Brain microvascular endothelial cell (primary cell): ENCODE results near the gene ANKHD1.

Source experiments
- DNase-seq: peaks from one replicate; pipeline ENCODE4 v3.0.0-alpha.2; 2020
- H3K27ac ChIP-seq: fragments of 250-450 bp; sonication (Bioruptor Pico); 2 replicates; pipeline ENCODE4 v1.5.1; 2020; ENCODE audit warnings: mild to moderate bottlenecking, moderate library complexity
- H3K27me3 ChIP-seq: fragments of 250-450 bp; sonication (Bioruptor Pico); replicated peaks from 2 replicates; pipeline ENCODE4 v1.5.1; 2020; ENCODE audit warnings: mild to moderate bottlenecking
- H3K36me3 ChIP-seq: fragments of 250-450 bp; sonication (Bioruptor Pico); replicated peaks from 2 replicates; pipeline ENCODE4 v1.5.1; 2020; ENCODE audit warnings: mild to moderate bottlenecking
- H3K4me3 ChIP-seq: 2 replicates; pipeline ENCODE4 v1.5.1; 2011; ENCODE audit warnings: low read depth, mild to moderate bottlenecking, control low read depth, low read length, moderate library complexity
- CTCF ChIP-seq: IDR thresholded peaks from 2 replicates; pipeline ENCODE4 v1.5.1; 2011; ENCODE audit warnings: low read depth, mild to moderate bottlenecking, moderate library complexity, low read length, control low read depth, inconsistent platforms; ENCODE audit errors: missing control alignments
- in situ Hi-C: cut with HindIII; loops from 2 replicates; pipeline ENCODE4 v1.10.0; 2017; ENCODE audit warnings: low sequenced_read_pairs, low pct_ligation_motif_present

Gene ANKHD1

GRCh38 chr5:140570058-140570457 is 168.4 kb downstream of the ANKHD1 start:
- no peak for TF ChIP-seq CTCF
- no peaks in the 10 kb centered on the region for H3K27me3 ChIP-seq
- in situ Hi-C loops, result no loop called here
- no peak overlapping the region for H3K4me3 ChIP-seq
- no peak overlapping the region for H3K27ac ChIP-seq
- H3K36me3 ChIP-seq, result peaks cover 7% of the 10 kb centered on the region
- DNase-seq, result no peak

- Histone ChIP-seq H3K36me3 (peaks cover 7% of the 10 kb centered on the region), H3K27me3 (no peaks in the 10 kb centered on the region), H3K27ac (no peak overlapping the region), H3K4me3 (no peak overlapping the region)
- no peak for DNase-seq
- in situ Hi-C loops, result no loop called here
- TF ChIP-seq CTCF, result no peak
Measured at GRCh38 chr5:140570488-140570887, 168.9 kb downstream of the ANKHD1 start.

GRCh38 chr5:140571105-140571504 is 169.5 kb downstream of the ANKHD1 start:
- Histone ChIP-seq H3K36me3 (peaks cover 7% of the 10 kb centered on the region), H3K27me3 (no peaks in the 10 kb centered on the region), H3K4me3 (no peak overlapping the region), H3K27ac (no peak overlapping the region)
- no peak for TF ChIP-seq CTCF
- no peak for DNase-seq
- in situ Hi-C loops, result no loop called here

GRCh38 chr5:140573683-140574082 is 172.1 kb downstream of the ANKHD1 start:
- DNase-seq, result no peak
- TF ChIP-seq CTCF, result no peak
- in situ Hi-C loops, result no loop called here
- H3K27me3 ChIP-seq, result no peaks in the 10 kb centered on the region
- H3K4me3 ChIP-seq, result no peak overlapping the region
- no peak overlapping the region for H3K27ac ChIP-seq
- no peaks in the 10 kb centered on the region for H3K36me3 ChIP-seq

- in situ Hi-C loops, result no loop called here
- no peak for TF ChIP-seq CTCF
- no peak overlapping the region for H3K27ac ChIP-seq
- no peaks in the 10 kb centered on the region for H3K36me3 ChIP-seq
- H3K4me3 ChIP-seq, result no peak overlapping the region
- DNase-seq, result peak; percentile 52
- H3K27me3 ChIP-seq, result no peaks in the 10 kb centered on the region
Measured at GRCh38 chr5:140574165-140574564, 172.5 kb downstream of the ANKHD1 start.

GRCh38 chr5:140575309-140575708 is 173.7 kb downstream of the ANKHD1 start:
- H3K4me3 ChIP-seq, result no peak overlapping the region
- peak; percentile 38 for DNase-seq
- no peaks in the 10 kb centered on the region for H3K36me3 ChIP-seq
- TF ChIP-seq CTCF, result peak; percentile 61
- no peak overlapping the region for H3K27ac ChIP-seq
- in situ Hi-C loops, result no loop called here
- no peaks in the 10 kb centered on the region for H3K27me3 ChIP-seq
